ENCODE measurements around the gene CYB5R4. TPM values are rescaled to one million over a fixed set of nuclear protein-coding genes. Genes with fewer than 3 reads are reported as not detected.

CYB5R4 gene
- total and polyA plus RNA-seq, 2 donors (not counting 1 experiment from before 2014, with no cell fraction given) = 11.8 to 39.6 TPM

DNA sequence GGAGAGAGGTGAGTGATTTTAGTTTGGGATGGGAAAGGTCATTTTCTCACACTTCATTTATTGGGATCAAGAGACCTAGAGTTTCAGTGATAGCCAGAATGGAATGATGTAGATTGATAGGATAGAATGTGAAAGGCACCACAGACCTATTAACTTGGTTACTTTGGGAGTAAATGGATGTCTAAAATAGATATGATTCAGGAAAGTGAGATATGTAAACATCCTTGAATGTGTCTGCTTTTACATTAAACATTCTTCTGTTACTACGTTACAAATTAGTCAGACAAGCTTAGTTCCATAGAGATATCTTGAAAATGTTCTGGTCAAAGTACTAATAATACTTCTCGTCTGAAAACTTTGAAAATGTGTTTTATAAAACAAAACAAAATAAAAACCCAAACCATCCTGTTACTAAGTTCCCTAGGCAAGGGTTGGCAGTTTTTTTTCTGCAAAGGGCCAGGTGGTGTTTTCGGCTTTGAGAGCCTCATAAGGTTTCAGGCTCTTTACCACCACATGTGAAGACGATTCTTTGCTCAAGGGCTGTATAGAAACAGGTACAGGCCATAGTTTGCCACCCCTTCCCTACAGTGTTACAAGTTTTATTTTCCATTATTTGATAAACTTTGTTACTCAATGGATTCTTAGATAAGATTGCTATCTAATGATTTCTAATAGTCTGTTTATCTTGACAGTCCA is 3.4 kb downstream of the CYB5R4 start:
- intact Hi-C loops (cut with micrococcal nuclease) = no loop called here
- Histone ChIP-seq H2AFZ (ENCODE audit: insufficient read depth, low read depth, low read length, poor library complexity, severe bottlenecking) (no peak overlapping the region), H3K4me3 (ENCODE audit: control extremely low read depth in 1 of 5, extremely low read depth in 1 of 5, insufficient read depth in 1 of 5, low read depth in 2 of 5, low read length in 4 of 5) (no peak overlapping the region), H3K27me3 (replicated peaks in 1 of 4; ENCODE audit: control extremely low read depth in 1 of 4, control insufficient read depth in 3 of 4, insufficient read depth in 4 of 4, low read length in 3 of 4) (no peaks in the 10 kb centered on the region), H3K79me2 (ENCODE audit: control insufficient read depth, insufficient read depth, low read length) (peaks cover 95% of the 10 kb centered on the region), H4K20me1 (ENCODE audit: control insufficient read depth, insufficient read depth, low read length, poor library complexity, severe bottlenecking) (peaks cover 44% of the 10 kb centered on the region), H3K9ac (ENCODE audit: low read length) (no peak overlapping the region), H3K4me2 (replicated peaks; ENCODE audit: low read depth, low read length, poor library complexity, severe bottlenecking) (peak overlapping the region; percentile 4), H3K9me3 (ENCODE audit: control extremely low read depth in 1 of 3, control insufficient read depth in 2 of 3, insufficient read depth in 1 of 3, low read length in 2 of 3) (peaks cover 0 to 16% (median 13%) of the 10 kb centered on the region in 3 donors), H3K4me1 (ENCODE audit: control insufficient read depth in 2 of 2, insufficient read depth in 2 of 2, low read length in 2 of 2) (peaks cover 25% of the 10 kb centered on the region in 2 donors), H3K36me3 (replicated peaks in 1 of 2; ENCODE audit: control extremely low read depth in 1 of 2, control insufficient read depth in 1 of 2, extremely low read depth in 1 of 2, insufficient read depth in 2 of 2, low read length in 1 of 2) (peaks cover 16 to 40% of the 10 kb centered on the region in 2 experiments), H3K27ac (ENCODE audit: low read length in 2 of 2) (no peak overlapping the region)
- Mint-ChIP-seq H3K4me3 (no peak overlapping the region), H3K4me1 (peaks cover 51% of the 10 kb centered on the region), H3K27me3 (no peaks in the 10 kb centered on the region), H3K9me3 (ENCODE audit: insufficient read depth) (peaks cover 5% of the 10 kb centered on the region), H3K27ac (no peak overlapping the region)
- no peak for TF ChIP-seq EZH2 (IDR thresholded peaks at IDR 0.05; ENCODE audit: borderline replicate concordance, insufficient read depth, low read depth, low read length, poor library complexity, severe bottlenecking)
- TF ChIP-seq, protein P1, sequence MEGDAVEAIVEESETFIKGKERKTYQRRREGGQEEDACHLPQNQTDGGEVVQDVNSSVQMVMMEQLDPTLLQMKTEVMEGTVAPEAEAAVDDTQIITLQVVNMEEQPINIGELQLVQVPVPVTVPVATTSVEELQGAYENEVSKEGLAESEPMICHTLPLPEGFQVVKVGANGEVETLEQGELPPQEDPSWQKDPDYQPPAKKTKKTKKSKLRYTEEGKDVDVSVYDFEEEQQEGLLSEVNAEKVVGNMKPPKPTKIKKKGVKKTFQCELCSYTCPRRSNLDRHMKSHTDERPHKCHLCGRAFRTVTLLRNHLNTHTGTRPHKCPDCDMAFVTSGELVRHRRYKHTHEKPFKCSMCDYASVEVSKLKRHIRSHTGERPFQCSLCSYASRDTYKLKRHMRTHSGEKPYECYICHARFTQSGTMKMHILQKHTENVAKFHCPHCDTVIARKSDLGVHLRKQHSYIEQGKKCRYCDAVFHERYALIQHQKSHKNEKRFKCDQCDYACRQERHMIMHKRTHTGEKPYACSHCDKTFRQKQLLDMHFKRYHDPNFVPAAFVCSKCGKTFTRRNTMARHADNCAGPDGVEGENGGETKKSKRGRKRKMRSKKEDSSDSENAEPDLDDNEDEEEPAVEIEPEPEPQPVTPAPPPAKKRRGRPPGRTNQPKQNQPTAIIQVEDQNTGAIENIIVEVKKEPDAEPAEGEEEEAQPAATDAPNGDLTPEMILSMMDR (IDR thresholded peaks at IDR 0.05) = no peak
- ATAC-seq (ENCODE audit: low read depth) (no peak), DNase-seq (no peak)
- ChIA-PET CTCF (no interaction called here), POLR2A (no interaction called here)
- WGBS (ENCODE audit: insufficient coverage) = no CpG with 5 or more reads among the region's 4 CpGs

DNA sequence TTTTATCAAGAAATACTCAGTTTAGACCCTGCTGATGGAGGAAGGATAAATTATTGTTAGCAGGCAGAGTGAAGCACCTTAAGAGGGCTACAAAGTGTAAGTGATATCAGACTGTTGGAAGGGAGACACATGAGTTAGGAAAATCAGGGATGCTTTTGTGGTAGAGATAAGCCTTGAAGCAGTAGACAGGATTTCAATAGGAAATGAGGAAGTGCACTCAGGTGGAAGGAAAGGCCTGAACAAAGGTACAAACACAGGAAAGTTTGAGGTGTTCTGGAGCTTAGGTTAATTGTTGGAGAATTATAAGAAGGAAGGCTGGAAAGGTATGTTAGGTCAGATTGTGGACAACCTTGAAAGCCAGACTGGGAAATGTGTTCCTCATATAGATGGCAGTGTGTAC is 7.6 kb downstream of the CYB5R4 start:
- peaks cover 96% of the 10 kb centered on the region for H3K79me2 ChIP-seq (ENCODE audit: control insufficient read depth, insufficient read depth, low read length)
- H3K36me3 ChIP-seq (replicated peaks in 1 of 2; ENCODE audit: control extremely low read depth in 1 of 2, control insufficient read depth in 1 of 2, extremely low read depth in 1 of 2, insufficient read depth in 2 of 2, low read length in 1 of 2) = peaks cover 21 to 67% of the 10 kb centered on the region in 2 experiments
- no peak overlapping the region for H3K9ac ChIP-seq (ENCODE audit: low read length)
- H4K20me1 ChIP-seq (ENCODE audit: control insufficient read depth, insufficient read depth, low read length, poor library complexity, severe bottlenecking) = peaks cover 45% of the 10 kb centered on the region
- ATAC-seq (ENCODE audit: low read depth) (no peak), DNase-seq (no peak)
- H3K9me3 Mint-ChIP-seq (ENCODE audit: insufficient read depth) = peaks cover 5% of the 10 kb centered on the region
- H3K9me3 ChIP-seq (ENCODE audit: control extremely low read depth in 1 of 3, control insufficient read depth in 2 of 3, insufficient read depth in 1 of 3, low read length in 2 of 3) = peaks cover 0 to 21% (median 18%) of the 10 kb centered on the region in 3 donors
- H3K27me3 Mint-ChIP-seq = no peaks in the 10 kb centered on the region
- no peak overlapping the region for H2AFZ ChIP-seq (ENCODE audit: insufficient read depth, low read depth, low read length, poor library complexity, severe bottlenecking)
- intact Hi-C loops (cut with micrococcal nuclease) = no loop called here
- peaks cover 31% of the 10 kb centered on the region for H3K4me1 Mint-ChIP-seq
- no peak overlapping the region for H3K4me3 ChIP-seq (ENCODE audit: control extremely low read depth in 1 of 5, extremely low read depth in 1 of 5, insufficient read depth in 1 of 5, low read depth in 2 of 5, low read length in 4 of 5)
- TF ChIP-seq, protein P1 (IDR thresholded peaks at IDR 0.05) = no peak
- TF ChIP-seq EZH2 (IDR thresholded peaks at IDR 0.05; ENCODE audit: borderline replicate concordance, insufficient read depth, low read depth, low read length, poor library complexity, severe bottlenecking) = no peak
- no peak overlapping the region for H3K27ac Mint-ChIP-seq
- no peak overlapping the region for H3K27ac ChIP-seq (ENCODE audit: low read length in 2 of 2)
- ChIA-PET POLR2A (no interaction called here), CTCF (interaction anchor here (0.9 kb wide), 1 partner anchor 17 kb away, joined by 3 read pairs; no protein-coding TSS in a partner anchor)
- peaks cover 4 to 8% of the 10 kb centered on the region in 2 donors for H3K4me1 ChIP-seq (ENCODE audit: control insufficient read depth in 2 of 2, insufficient read depth in 2 of 2, low read length in 2 of 2)
- H3K27me3 ChIP-seq (replicated peaks in 1 of 4; ENCODE audit: control extremely low read depth in 1 of 4, control insufficient read depth in 3 of 4, insufficient read depth in 4 of 4, low read length in 3 of 4) = no peaks in the 10 kb centered on the region
- no peak overlapping the region for H3K4me3 Mint-ChIP-seq
- H3K4me2 ChIP-seq (replicated peaks; ENCODE audit: low read depth, low read length, poor library complexity, severe bottlenecking) = no peak overlapping the region
